Brain microvascular endothelial cell (primary cell): ENCODE results near the gene TMCO6.
A peak's percentile ranks its signal among the peaks of the same experiment; 100 is the strongest.
"Not testable (repeated sequence)": the region's sequence is repeated elsewhere in the genome, so short reads cannot be mapped to it uniquely, and the experiment has no call there.

Experiments
- DNase-seq: peaks from one replicate; pipeline ENCODE4 v3.0.0-alpha.2; 2020
- H3K27ac ChIP-seq: fragments of 250-450 bp; sonication (Bioruptor Pico); 2 replicates; pipeline ENCODE4 v1.5.1; 2020; ENCODE audit warnings: mild to moderate bottlenecking, moderate library complexity
- H3K27me3 ChIP-seq: fragments of 250-450 bp; sonication (Bioruptor Pico); replicated peaks from 2 replicates; pipeline ENCODE4 v1.5.1; 2020; ENCODE audit warnings: mild to moderate bottlenecking
- H3K36me3 ChIP-seq: fragments of 250-450 bp; sonication (Bioruptor Pico); replicated peaks from 2 replicates; pipeline ENCODE4 v1.5.1; 2020; ENCODE audit warnings: mild to moderate bottlenecking
- H3K4me3 ChIP-seq: 2 replicates; pipeline ENCODE4 v1.5.1; 2011; ENCODE audit warnings: low read depth, mild to moderate bottlenecking, control low read depth, low read length, moderate library complexity
- in situ Hi-C: cut with HindIII; loops from 2 replicates; pipeline ENCODE4 v1.10.0; 2017; ENCODE audit warnings: low sequenced_read_pairs, low pct_ligation_motif_present
- TF ChIP-seq, protein P1 (sequence below): IDR thresholded peaks from 2 replicates; pipeline ENCODE4 v1.5.1; 2011; ENCODE audit warnings: low read depth, mild to moderate bottlenecking, moderate library complexity, low read length, control low read depth, inconsistent platforms; ENCODE audit errors: missing control alignments

The TMCO6 gene

DNA sequence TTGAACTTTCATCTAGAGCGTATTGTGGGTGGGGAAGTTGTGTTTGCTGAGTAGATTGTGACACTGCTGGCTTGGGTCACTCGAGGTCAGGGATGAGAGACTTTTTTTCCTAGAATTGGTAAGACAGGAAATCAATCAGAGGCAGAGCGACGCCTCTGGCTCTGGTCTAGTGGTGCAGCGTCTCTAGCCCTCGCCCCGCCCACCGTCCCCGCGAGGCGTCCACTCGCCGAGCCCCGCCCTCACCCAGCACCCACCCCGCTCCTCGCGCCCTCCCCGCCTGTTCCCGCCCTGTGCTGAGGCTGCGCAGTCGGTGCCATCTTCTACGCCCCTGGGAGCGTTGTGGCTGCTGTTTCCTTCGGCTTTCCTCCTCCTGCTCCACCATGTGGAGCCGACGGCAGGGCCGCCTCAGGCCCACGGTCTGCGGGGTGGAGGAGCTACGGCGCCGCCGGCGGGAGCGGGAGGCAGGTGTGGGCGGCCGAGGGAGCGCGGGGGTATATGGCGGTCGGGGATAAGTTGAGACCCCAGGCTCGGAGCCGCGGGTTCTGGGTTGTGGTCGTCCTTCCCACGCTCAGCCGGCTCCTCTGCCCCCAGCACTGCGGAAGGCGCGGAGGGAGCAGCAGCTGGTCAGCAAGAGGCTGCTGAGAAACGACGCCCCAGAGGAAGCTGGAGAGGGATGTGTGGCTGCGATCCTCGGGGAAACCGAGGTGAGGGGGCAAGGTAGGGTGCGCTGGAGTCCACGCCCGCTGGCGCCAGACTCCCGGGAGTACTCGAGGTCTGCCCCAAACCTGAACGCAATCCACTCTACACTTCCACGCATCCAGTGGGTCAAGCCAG, at the start of gene TMCO6:
Gene TMCO6, plus strand, starts transcription at position 304 of the 834 bp plus-strand sequence. Its CDS starts 77 bp downstream, at position 381.
- peak; percentile 93 for DNase-seq
- H3K4me3 ChIP-seq, result peak within 1 kb of the TSS; percentile 75
- TF ChIP-seq, protein P1, sequence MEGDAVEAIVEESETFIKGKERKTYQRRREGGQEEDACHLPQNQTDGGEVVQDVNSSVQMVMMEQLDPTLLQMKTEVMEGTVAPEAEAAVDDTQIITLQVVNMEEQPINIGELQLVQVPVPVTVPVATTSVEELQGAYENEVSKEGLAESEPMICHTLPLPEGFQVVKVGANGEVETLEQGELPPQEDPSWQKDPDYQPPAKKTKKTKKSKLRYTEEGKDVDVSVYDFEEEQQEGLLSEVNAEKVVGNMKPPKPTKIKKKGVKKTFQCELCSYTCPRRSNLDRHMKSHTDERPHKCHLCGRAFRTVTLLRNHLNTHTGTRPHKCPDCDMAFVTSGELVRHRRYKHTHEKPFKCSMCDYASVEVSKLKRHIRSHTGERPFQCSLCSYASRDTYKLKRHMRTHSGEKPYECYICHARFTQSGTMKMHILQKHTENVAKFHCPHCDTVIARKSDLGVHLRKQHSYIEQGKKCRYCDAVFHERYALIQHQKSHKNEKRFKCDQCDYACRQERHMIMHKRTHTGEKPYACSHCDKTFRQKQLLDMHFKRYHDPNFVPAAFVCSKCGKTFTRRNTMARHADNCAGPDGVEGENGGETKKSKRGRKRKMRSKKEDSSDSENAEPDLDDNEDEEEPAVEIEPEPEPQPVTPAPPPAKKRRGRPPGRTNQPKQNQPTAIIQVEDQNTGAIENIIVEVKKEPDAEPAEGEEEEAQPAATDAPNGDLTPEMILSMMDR, result peak; percentile 64
- peak within 1 kb of the TSS; percentile 20 for H3K27ac ChIP-seq
- H3K27me3 ChIP-seq, result no peaks in the 10 kb centered on the region
- H3K36me3 ChIP-seq, result peaks cover 4% of the 10 kb centered on the region
- in situ Hi-C loops, result no loop called here

DNA sequence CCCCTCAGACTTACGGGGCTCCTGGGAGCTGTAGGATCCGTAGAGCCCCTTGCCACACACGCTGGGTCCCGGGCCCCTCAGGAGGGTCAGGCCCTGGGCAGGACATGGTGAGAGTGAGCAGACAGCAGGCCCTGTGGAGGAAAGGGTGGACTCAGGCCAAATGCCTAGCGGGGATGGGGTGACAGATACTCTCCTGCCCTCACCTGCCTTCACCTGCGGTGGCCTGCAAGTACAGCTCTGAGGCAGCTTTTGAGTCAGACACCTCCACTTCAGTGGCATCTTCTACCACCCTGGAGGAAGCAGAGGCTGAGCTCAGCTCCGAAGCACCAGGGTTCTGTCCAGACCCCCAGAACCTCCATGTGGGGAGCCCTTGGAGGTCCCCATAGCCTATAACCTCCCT, 48.4 kb upstream of the TMCO6 start:
- no peak overlapping the region for H3K27ac ChIP-seq
- H3K4me3 ChIP-seq, result no peak overlapping the region
- H3K36me3 ChIP-seq, result no peaks in the 10 kb centered on the region
- H3K27me3 ChIP-seq, result no peaks in the 10 kb centered on the region
- TF ChIP-seq, protein P1, result no peak
- DNase-seq, result no peak
- in situ Hi-C loops, result no loop called here

DNA sequence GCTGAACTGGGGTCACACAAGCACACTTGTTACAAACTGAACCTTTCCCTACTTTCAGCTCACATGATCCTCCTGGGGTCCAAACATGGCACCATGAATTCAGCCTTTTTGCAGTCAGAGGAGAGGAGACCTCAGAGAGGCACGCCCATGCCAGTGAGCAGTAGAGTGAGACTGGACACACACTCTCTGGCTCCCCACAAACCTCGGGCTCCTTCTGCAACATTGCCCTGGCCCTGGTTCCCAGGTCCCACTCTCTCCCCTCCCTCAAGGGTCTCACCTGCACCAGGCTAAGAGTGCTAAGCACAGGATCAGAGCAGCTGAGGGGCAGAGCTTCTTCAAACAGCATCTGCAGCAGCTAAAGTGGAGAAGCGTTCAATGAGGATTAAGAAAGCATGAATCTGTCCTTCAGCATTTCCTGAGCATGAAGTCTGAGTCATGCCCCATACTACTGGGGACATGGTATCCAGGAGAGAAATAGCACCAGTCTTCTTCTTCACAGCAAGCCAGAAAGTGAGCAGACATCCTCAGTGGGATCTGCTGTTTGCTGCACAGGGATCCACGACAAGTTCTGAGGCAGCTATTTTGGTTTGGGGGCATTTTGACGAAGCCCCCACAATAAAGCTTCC, 47.4 kb upstream of the TMCO6 start:
- H3K27me3 ChIP-seq, result no peaks in the 10 kb centered on the region
- in situ Hi-C loops, result no loop called here
- no peaks in the 10 kb centered on the region for H3K36me3 ChIP-seq
- TF ChIP-seq, protein P1, result no peak
- no peak overlapping the region for H3K27ac ChIP-seq
- peak; percentile 60 for DNase-seq
- no peak overlapping the region for H3K4me3 ChIP-seq

DNA sequence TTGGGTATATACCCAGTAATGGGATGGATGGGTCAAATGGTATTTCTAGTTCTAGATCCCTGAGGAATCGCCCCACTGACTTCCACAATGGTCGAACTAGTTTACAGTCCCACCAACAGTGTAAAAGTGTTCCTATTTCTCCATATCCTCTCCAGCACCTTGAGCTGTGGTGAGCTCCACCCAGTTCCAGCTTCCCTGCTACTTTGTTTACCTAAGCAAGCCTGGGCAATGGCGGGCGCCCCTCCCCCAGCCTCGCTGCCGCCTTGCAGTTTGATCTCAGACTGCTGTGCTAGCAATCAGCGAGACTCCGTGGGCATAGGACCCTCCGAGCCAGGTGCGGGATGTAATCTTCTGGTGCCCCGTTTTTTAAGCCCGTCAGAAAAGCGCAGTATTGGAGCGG, 46.2 kb upstream of the TMCO6 start:
- in situ Hi-C loops, H3K27me3 ChIP-seq, H3K36me3 ChIP-seq, H3K27ac ChIP-seq, H3K4me3 ChIP-seq, DNase-seq: not testable (repeated sequence)

DNA sequence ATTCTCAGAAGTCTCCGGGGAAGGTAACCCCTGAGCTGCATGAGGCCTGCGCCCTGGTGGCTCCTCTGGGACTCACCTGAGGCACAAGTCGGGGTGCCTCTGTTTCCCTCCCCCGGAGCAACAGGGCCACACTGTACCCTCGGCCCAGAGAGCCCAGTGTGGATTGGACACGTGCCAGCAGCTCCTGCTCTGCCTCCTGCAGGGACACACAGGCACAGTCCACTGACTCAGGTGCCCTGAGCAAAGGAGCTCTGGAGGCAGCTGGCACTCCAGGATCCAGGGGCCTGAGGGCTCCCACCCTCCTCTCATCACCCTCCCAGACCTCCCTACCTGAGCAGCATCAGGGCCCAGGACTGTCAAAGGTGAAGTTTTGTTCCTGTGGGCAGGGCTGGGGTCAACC, 45.1 kb upstream of the TMCO6 start:
- TF ChIP-seq, protein P1, result no peak
- H3K27ac ChIP-seq, result no peak overlapping the region

DNA sequence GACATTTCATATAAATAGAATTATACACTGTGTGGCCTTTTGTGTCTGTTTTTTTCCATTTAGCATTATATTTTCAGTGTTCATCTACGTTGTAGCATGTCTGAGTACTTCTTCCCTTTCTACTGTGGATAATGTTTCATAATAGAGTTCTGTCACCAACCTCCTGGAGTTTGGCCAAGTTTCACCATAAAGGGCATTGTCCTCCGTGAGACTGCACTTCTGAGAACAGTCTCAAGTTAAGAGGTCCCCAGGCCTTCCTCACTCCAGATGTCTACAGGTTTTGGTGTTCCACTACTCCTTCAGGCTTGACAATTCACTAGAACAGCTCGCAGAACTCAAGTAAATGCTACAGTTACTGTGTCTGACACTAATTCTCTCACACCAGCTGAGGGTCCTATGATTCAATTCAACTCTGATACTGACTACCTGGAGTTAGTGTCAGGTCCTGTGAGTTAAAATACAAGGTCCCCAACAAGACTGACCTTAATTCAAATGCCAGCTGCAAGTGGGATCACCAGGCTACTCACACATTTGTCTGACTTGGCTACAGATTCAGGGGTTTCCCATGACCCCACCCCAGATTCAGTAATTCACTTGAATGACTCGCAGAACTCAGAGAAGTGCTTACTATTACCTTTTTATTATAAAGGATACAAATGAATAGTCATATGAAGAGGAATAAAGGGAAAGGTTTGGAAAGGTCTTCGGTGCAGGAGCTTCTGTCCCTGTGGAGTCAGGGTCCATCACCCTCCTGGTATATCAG, 43.5 kb upstream of the TMCO6 start:
- H3K27ac ChIP-seq, result no peak overlapping the region
- H3K4me3 ChIP-seq, result no peak overlapping the region
- TF ChIP-seq, protein P1, result no peak
- in situ Hi-C loops, result no loop called here
- H3K36me3 ChIP-seq, result no peaks in the 10 kb centered on the region
- no peak for DNase-seq
- no peaks in the 10 kb centered on the region for H3K27me3 ChIP-seq

More for the DNA sequence above, 45.1 kb upstream of the TMCO6 start:
- H3K4me3 ChIP-seq, result no peak overlapping the region
- no peak for DNase-seq
- H3K27me3 ChIP-seq, result no peaks in the 10 kb centered on the region
- in situ Hi-C loops, result no loop called here
- no peaks in the 10 kb centered on the region for H3K36me3 ChIP-seq
